VCaP (cell line): Measurements from ENCODE around the gene CHD5.

ENCODE experiments used
- H3K27ac ChIP-seq: fragments of 450-650 bp; 2 replicates; pipeline ENCODE4 v1.5.1; 2017
- TF ChIP-seq, protein P1 (sequence below): fragments of 450-650 bp; conservative IDR thresholded peaks from 2 replicates; pipeline ENCODE4 v1.5.1; 2017; ENCODE audit warnings: mild to moderate bottlenecking, moderate library complexity

The CHD5 gene

GRCh38 chr1:6199298-6200187, 19.4 kb upstream of the CHD5 start, which contains the start of gene RPL22:
RPL22 (minus strand) TSS chr1:6199595; CDS start chr1:6199573, 22 bp downstream.
- H3K27ac ChIP-seq = peak within 1 kb of the TSS; percentile 98
- TF ChIP-seq, protein P1, sequence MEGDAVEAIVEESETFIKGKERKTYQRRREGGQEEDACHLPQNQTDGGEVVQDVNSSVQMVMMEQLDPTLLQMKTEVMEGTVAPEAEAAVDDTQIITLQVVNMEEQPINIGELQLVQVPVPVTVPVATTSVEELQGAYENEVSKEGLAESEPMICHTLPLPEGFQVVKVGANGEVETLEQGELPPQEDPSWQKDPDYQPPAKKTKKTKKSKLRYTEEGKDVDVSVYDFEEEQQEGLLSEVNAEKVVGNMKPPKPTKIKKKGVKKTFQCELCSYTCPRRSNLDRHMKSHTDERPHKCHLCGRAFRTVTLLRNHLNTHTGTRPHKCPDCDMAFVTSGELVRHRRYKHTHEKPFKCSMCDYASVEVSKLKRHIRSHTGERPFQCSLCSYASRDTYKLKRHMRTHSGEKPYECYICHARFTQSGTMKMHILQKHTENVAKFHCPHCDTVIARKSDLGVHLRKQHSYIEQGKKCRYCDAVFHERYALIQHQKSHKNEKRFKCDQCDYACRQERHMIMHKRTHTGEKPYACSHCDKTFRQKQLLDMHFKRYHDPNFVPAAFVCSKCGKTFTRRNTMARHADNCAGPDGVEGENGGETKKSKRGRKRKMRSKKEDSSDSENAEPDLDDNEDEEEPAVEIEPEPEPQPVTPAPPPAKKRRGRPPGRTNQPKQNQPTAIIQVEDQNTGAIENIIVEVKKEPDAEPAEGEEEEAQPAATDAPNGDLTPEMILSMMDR = no peak

- TF ChIP-seq, protein P1 = no peak
- H3K27ac ChIP-seq = peak overlapping the region; percentile 98
These were observed 18.7 kb upstream of the CHD5 start for GRCh38 chr1:6198646-6199297.

GRCh38 chr1:6197746-6198427, 17.8 kb upstream of the CHD5 start:
- TF ChIP-seq, protein P1 = no peak
- peak overlapping the region; percentile 98 for H3K27ac ChIP-seq

GRCh38 chr1:6191968-6192367, 11.8 kb upstream of the CHD5 start:
- no peak overlapping the region for H3K27ac ChIP-seq
- TF ChIP-seq, protein P1 = no peak

GRCh38 chr1:6188466-6188865, 8.3 kb upstream of the CHD5 start:
- TF ChIP-seq, protein P1 = no peak
- H3K27ac ChIP-seq = no peak overlapping the region

- TF ChIP-seq, protein P1 = peak; percentile 77
- no peak overlapping the region for H3K27ac ChIP-seq
These were observed 5.7 kb upstream of the CHD5 start for GRCh38 chr1:6185635-6186382.
